ENCODE measurements around the gene GDF9. TPM values are rescaled to one million over a fixed set of nuclear protein-coding genes. Genes with fewer than 3 reads are reported as not detected.
A peak's percentile ranks its signal among the peaks of the same experiment; 100 is the strongest.

Gene GDF9
- total and polyA plus RNA-seq, 9 donors: 0.20 to 0.93 (median 0.30) TPM; not detected in 2

- Histone ChIP-seq H3K4me3 (peak overlapping the region; percentile 91), H3K36me3 (no peaks in the 10 kb centered on the region), H3K27ac (peak overlapping the region; percentile 86 to 90), H3K9me3 (no peaks in the 10 kb centered on the region), H3K27me3 (no peaks in the 10 kb centered on the region), H3K4me1 (ENCODE audit: insufficient read depth) (no peaks in the 10 kb centered on the region)
- DNase-seq: no peak
- intact Hi-C loops (cut with DNase I): loop anchor here in 1 of 4 donors (2.0 kb wide), 1 partner anchor 96 kb away; the partner anchor contains the start of gene AFF4
- TF ChIP-seq POLR2A (IDR thresholded peaks at IDR 0.05): no peak
- no peak for TF ChIP-seq EP300 (IDR thresholded peaks at IDR 0.05)
- TF ChIP-seq CTCF (IDR thresholded peaks at IDR 0.05): no peak
- WGBS, 3 donors: 1 to 3% (median 2%) methylated on average over 13 of the region's 13 CpGs
Measured at GRCh38 chr5:132867046-132867451, 780 bp upstream of the GDF9 start.

GRCh38 chr5:132865668-132866341, 464 bp downstream of the GDF9 start:
- intact Hi-C loops (cut with DNase I): loop anchor here in 1 of 4 donors (2.0 kb wide), 1 partner anchor 97 kb away; the partner anchor contains the start of gene AFF4
- no peak for DNase-seq
- TF ChIP-seq CTCF (IDR thresholded peaks at IDR 0.05) (peak in 1 of 3 donors; percentile 6), POLR2A (IDR thresholded peaks at IDR 0.05) (no peak)
- no peaks in the 10 kb centered on the region for H3K4me1 ChIP-seq (ENCODE audit: insufficient read depth)
- whole genome bisulfite sequencing, 3 donors: 19 to 34% (median 21%) methylated on average over 23 to 30 of the region's 30 CpGs
- H3K27me3 ChIP-seq: no peaks in the 10 kb centered on the region
- H3K9me3 ChIP-seq: no peaks in the 10 kb centered on the region
- no peaks in the 10 kb centered on the region for H3K36me3 ChIP-seq
- H3K27ac ChIP-seq: peak overlapping the region; percentile 86 to 90
- H3K4me3 ChIP-seq: peak overlapping the region; percentile 91

- WGBS, 3 donors: 62 to 67% (median 64%) methylated on average over 5 of the region's 5 CpGs
- TF ChIP-seq POLR2A (IDR thresholded peaks at IDR 0.05): no peak
- no peak for TF ChIP-seq CTCF (IDR thresholded peaks at IDR 0.05)
- TF ChIP-seq EP300 (IDR thresholded peaks at IDR 0.05): no peak
- no peaks in the 10 kb centered on the region for H3K36me3 ChIP-seq
- intact Hi-C loops (cut with DNase I): no loop called here
- no peak overlapping the region for H3K4me3 ChIP-seq
- no peak overlapping the region for H3K27ac ChIP-seq
- H3K9me3 ChIP-seq: no peaks in the 10 kb centered on the region
- no peaks in the 10 kb centered on the region for H3K4me1 ChIP-seq (ENCODE audit: insufficient read depth)
- H3K27me3 ChIP-seq: no peaks in the 10 kb centered on the region
- DNase-seq: no peak
Measured at GRCh38 chr5:132860742-132861141, 5.5 kb downstream of the GDF9 start.

GRCh38 chr5:132859889-132860437, 6.3 kb downstream of the GDF9 start:
- H3K27ac ChIP-seq: no peak overlapping the region
- no peak overlapping the region for H3K4me3 ChIP-seq
- TF ChIP-seq EP300 (IDR thresholded peaks at IDR 0.05) (no peak), POLR2A (IDR thresholded peaks at IDR 0.05) (no peak), CTCF (IDR thresholded peaks at IDR 0.05) (no peak)
- no peak for DNase-seq
- no peaks in the 10 kb centered on the region for H3K36me3 ChIP-seq
- 62 to 69% (median 68%) methylated on average over 2 of the region's 2 CpGs for WGBS, 3 donors
- H3K4me1 ChIP-seq (ENCODE audit: insufficient read depth): no peaks in the 10 kb centered on the region
- no peaks in the 10 kb centered on the region for H3K9me3 ChIP-seq
- intact Hi-C loops (cut with DNase I): no loop called here
- no peaks in the 10 kb centered on the region for H3K27me3 ChIP-seq
